ENCODE results near the gene TP53I13. TPM values are rescaled to one million over a fixed set of nuclear protein-coding genes. Genes with fewer than 3 reads are reported as not detected.

The TP53I13 gene
- total RNA-seq, 1 donor, result 25.0 TPM

- Histone ChIP-seq H3K27me3 (ENCODE audit: insufficient read depth, low read length) (no peaks in the 10 kb centered on the region), H3K9me3 (ENCODE audit: low read depth, low read length) (no peaks in the 10 kb centered on the region), H3K4me3 (ENCODE audit: low read length) (no peak overlapping the region), H3K4me1 (ENCODE audit: insufficient read depth, low read length) (peaks cover 18% of the 10 kb centered on the region)
Observed at GRCh38 chr17:29573558-29573869, 5.0 kb downstream of the TP53I13 start.

- peaks cover 14% of the 10 kb centered on the region for H3K4me1 ChIP-seq (ENCODE audit: insufficient read depth, low read length)
- no peak overlapping the region for H3K4me3 ChIP-seq (ENCODE audit: low read length)
- no peaks in the 10 kb centered on the region for H3K27me3 ChIP-seq (ENCODE audit: insufficient read depth, low read length)
- H3K9me3 ChIP-seq (ENCODE audit: low read depth, low read length), result no peaks in the 10 kb centered on the region
Observed at GRCh38 chr17:29573871-29574731, 5.6 kb downstream of the TP53I13 start.

- H3K9me3 ChIP-seq (ENCODE audit: low read depth, low read length), result no peaks in the 10 kb centered on the region
Observed at GRCh38 chr17:29574732-29575510, 6.4 kb downstream of the TP53I13 start.

GRCh38 chr17:29575511-29576213, 7.2 kb downstream of the TP53I13 start:
- Histone ChIP-seq H3K4me3 (ENCODE audit: low read length) (no peak overlapping the region), H3K4me1 (ENCODE audit: insufficient read depth, low read length) (peaks cover 11% of the 10 kb centered on the region), H3K9me3 (ENCODE audit: low read depth, low read length) (no peaks in the 10 kb centered on the region), H3K27me3 (ENCODE audit: insufficient read depth, low read length) (no peaks in the 10 kb centered on the region)

More at GRCh38 chr17:29574732-29575510, 6.4 kb downstream of the TP53I13 start:
- Histone ChIP-seq H3K4me3 (ENCODE audit: low read length) (no peak overlapping the region), H3K4me1 (ENCODE audit: insufficient read depth, low read length) (peaks cover 8% of the 10 kb centered on the region), H3K27me3 (ENCODE audit: insufficient read depth, low read length) (no peaks in the 10 kb centered on the region)

- Histone ChIP-seq H3K27me3 (ENCODE audit: insufficient read depth, low read length) (no peaks in the 10 kb centered on the region), H3K9me3 (ENCODE audit: low read depth, low read length) (no peaks in the 10 kb centered on the region), H3K4me3 (ENCODE audit: low read length) (no peak overlapping the region), H3K4me1 (ENCODE audit: insufficient read depth, low read length) (peaks cover 11% of the 10 kb centered on the region)
Observed at GRCh38 chr17:29576214-29577000, 7.9 kb downstream of the TP53I13 start.

- Histone ChIP-seq H3K9me3 (ENCODE audit: low read depth, low read length) (no peaks in the 10 kb centered on the region), H3K4me3 (ENCODE audit: low read length) (no peak overlapping the region), H3K27me3 (ENCODE audit: insufficient read depth, low read length) (no peaks in the 10 kb centered on the region), H3K4me1 (ENCODE audit: insufficient read depth, low read length) (peaks cover 11% of the 10 kb centered on the region)
Observed at GRCh38 chr17:29577001-29577370, 8.5 kb downstream of the TP53I13 start.

- no peaks in the 10 kb centered on the region for H3K27me3 ChIP-seq (ENCODE audit: insufficient read depth, low read length)
Observed at GRCh38 chr17:29577385-29578211, 9.1 kb downstream of the TP53I13 start.

GRCh38 chr17:29578626-29579485, 10.4 kb downstream of the TP53I13 start:
- H3K9me3 ChIP-seq (ENCODE audit: low read depth, low read length), result no peaks in the 10 kb centered on the region
- H3K4me3 ChIP-seq (ENCODE audit: low read length), result no peak overlapping the region
- H3K27me3 ChIP-seq (ENCODE audit: insufficient read depth, low read length), result no peaks in the 10 kb centered on the region
- H3K4me1 ChIP-seq (ENCODE audit: insufficient read depth, low read length), result peaks cover 4% of the 10 kb centered on the region

More at GRCh38 chr17:29577385-29578211, 9.1 kb downstream of the TP53I13 start:
- Histone ChIP-seq H3K4me3 (ENCODE audit: low read length) (no peak overlapping the region), H3K4me1 (ENCODE audit: insufficient read depth, low read length) (peaks cover 11% of the 10 kb centered on the region), H3K9me3 (ENCODE audit: low read depth, low read length) (no peaks in the 10 kb centered on the region)

- H3K4me3 ChIP-seq (ENCODE audit: low read length), result no peak overlapping the region
- no peaks in the 10 kb centered on the region for H3K9me3 ChIP-seq (ENCODE audit: low read depth, low read length)
- peaks cover 16% of the 10 kb centered on the region for H3K4me1 ChIP-seq (ENCODE audit: insufficient read depth, low read length)
- H3K27me3 ChIP-seq (ENCODE audit: insufficient read depth, low read length), result no peaks in the 10 kb centered on the region
Observed at GRCh38 chr17:29579866-29580771, 11.6 kb downstream of the TP53I13 start.

- H3K4me1 ChIP-seq (ENCODE audit: insufficient read depth, low read length), result peaks cover 32% of the 10 kb centered on the region
- H3K9me3 ChIP-seq (ENCODE audit: low read depth, low read length), result no peaks in the 10 kb centered on the region
- H3K4me3 ChIP-seq (ENCODE audit: low read length), result no peak overlapping the region
- H3K27me3 ChIP-seq (ENCODE audit: insufficient read depth, low read length), result no peaks in the 10 kb centered on the region
Observed at GRCh38 chr17:29581583-29582253, 13.2 kb downstream of the TP53I13 start.

GRCh38 chr17:29582254-29582765, 13.8 kb downstream of the TP53I13 start:
- no peaks in the 10 kb centered on the region for H3K27me3 ChIP-seq (ENCODE audit: insufficient read depth, low read length)
- no peaks in the 10 kb centered on the region for H3K9me3 ChIP-seq (ENCODE audit: low read depth, low read length)
- peaks cover 38% of the 10 kb centered on the region for H3K4me1 ChIP-seq (ENCODE audit: insufficient read depth, low read length)
- H3K4me3 ChIP-seq (ENCODE audit: low read length), result no peak overlapping the region

GRCh38 chr17:29582772-29583171, 14.3 kb downstream of the TP53I13 start:
- no peaks in the 10 kb centered on the region for H3K9me3 ChIP-seq (ENCODE audit: low read depth, low read length)
- H3K27me3 ChIP-seq (ENCODE audit: insufficient read depth, low read length), result no peaks in the 10 kb centered on the region
- no peak overlapping the region for H3K4me3 ChIP-seq (ENCODE audit: low read length)
- peaks cover 43% of the 10 kb centered on the region for H3K4me1 ChIP-seq (ENCODE audit: insufficient read depth, low read length)
